ENCODE measurements around the gene ENC1.

The ENC1 gene

GRCh38 chr5:74673011-74673790 lies 32.7 kb upstream of the ENC1 start:
- Histone ChIP-seq H3K9ac (ENCODE audit: low read length) (no peak overlapping the region), H3K4me3 (ENCODE audit: low read depth, low read length, poor library complexity, severe bottlenecking) (no peak overlapping the region), H3K36me3 (ENCODE audit: insufficient read depth, low read length) (no peaks in the 10 kb centered on the region; the same call in 1 of the 2 replicates), H3K9me2 (ENCODE audit: low read depth, low read length) (no peaks in the 10 kb centered on the region), H3K79me2 (ENCODE audit: insufficient read depth, low read length) (no peaks in the 10 kb centered on the region), H3K4me2 (ENCODE audit: low read length) (no peak overlapping the region), H3F3A (ENCODE audit: insufficient read depth, low read length) (no peaks in the 10 kb centered on the region), H3K27me3 (ENCODE audit: insufficient read depth, low read length) (peaks cover 7% of the 10 kb centered on the region; the same call in 1 of the 2 replicates), H3K4me1 (ENCODE audit: insufficient read depth, low read length, severe bottlenecking) (no peaks in the 10 kb centered on the region), H3K9me3 (ENCODE audit: low read length) (peaks cover 3% of the 10 kb centered on the region; the same call in 1 of the 2 replicates), H2AFZ (ENCODE audit: low read length) (no peak overlapping the region), H4K20me1 (ENCODE audit: insufficient read depth, low read length) (no peaks in the 10 kb centered on the region), H3K27ac (ENCODE audit: low read depth, low read length, poor library complexity, severe bottlenecking) (no peak overlapping the region)
- TF ChIP-seq EZH2 (IDR thresholded peaks at IDR 0.05; ENCODE audit: borderline replicate concordance, low read length) (no peak), CTCF (IDR thresholded peaks at IDR 0.05; ENCODE audit: low read length) (peak; percentile 39; the same call in 1 of the 2 replicates)

GRCh38 chr5:74672215-74672877 lies 31.8 kb upstream of the ENC1 start:
- no peaks in the 10 kb centered on the region; the same call in 1 of the 2 replicates for H3K36me3 ChIP-seq (ENCODE audit: insufficient read depth, low read length)
- no peak overlapping the region for H3K9ac ChIP-seq (ENCODE audit: low read length)
- H3K79me2 ChIP-seq (ENCODE audit: insufficient read depth, low read length), result no peaks in the 10 kb centered on the region
- H3K9me3 ChIP-seq (ENCODE audit: low read length), result peaks cover 3% of the 10 kb centered on the region; the same call in 1 of the 2 replicates
- TF ChIP-seq EZH2 (IDR thresholded peaks at IDR 0.05; ENCODE audit: borderline replicate concordance, low read length), result no peak
- no peak overlapping the region for H3K27ac ChIP-seq (ENCODE audit: low read depth, low read length, poor library complexity, severe bottlenecking)
- H3K4me2 ChIP-seq (ENCODE audit: low read length), result no peak overlapping the region
- no peaks in the 10 kb centered on the region for H3K9me2 ChIP-seq (ENCODE audit: low read depth, low read length)
- no peak overlapping the region for H3K4me3 ChIP-seq (ENCODE audit: low read depth, low read length, poor library complexity, severe bottlenecking)
- H3K4me1 ChIP-seq (ENCODE audit: insufficient read depth, low read length, severe bottlenecking), result no peaks in the 10 kb centered on the region
- peaks cover 7% of the 10 kb centered on the region; the same call in 1 of the 2 replicates for H3K27me3 ChIP-seq (ENCODE audit: insufficient read depth, low read length)
- H2AFZ ChIP-seq (ENCODE audit: low read length), result no peak overlapping the region
- no peaks in the 10 kb centered on the region for H3F3A ChIP-seq (ENCODE audit: insufficient read depth, low read length)
- no peaks in the 10 kb centered on the region for H4K20me1 ChIP-seq (ENCODE audit: insufficient read depth, low read length)

- Histone ChIP-seq H3K27me3 (ENCODE audit: insufficient read depth, low read length) (peaks cover 11% of the 10 kb centered on the region; the same call in 1 of the 2 replicates), H3K79me2 (ENCODE audit: insufficient read depth, low read length) (no peaks in the 10 kb centered on the region), H2AFZ (ENCODE audit: low read length) (no peak overlapping the region), H3K4me2 (ENCODE audit: low read length) (no peak overlapping the region), H3F3A (ENCODE audit: insufficient read depth, low read length) (no peaks in the 10 kb centered on the region), H4K20me1 (ENCODE audit: insufficient read depth, low read length) (no peaks in the 10 kb centered on the region), H3K27ac (ENCODE audit: low read depth, low read length, poor library complexity, severe bottlenecking) (no peak overlapping the region), H3K9me3 (ENCODE audit: low read length) (peaks cover 3% of the 10 kb centered on the region; the same call in 1 of the 2 replicates), H3K9me2 (ENCODE audit: low read depth, low read length) (no peaks in the 10 kb centered on the region), H3K4me3 (ENCODE audit: low read depth, low read length, poor library complexity, severe bottlenecking) (no peak overlapping the region), H3K4me1 (ENCODE audit: insufficient read depth, low read length, severe bottlenecking) (no peaks in the 10 kb centered on the region), H3K36me3 (ENCODE audit: insufficient read depth, low read length) (no peaks in the 10 kb centered on the region; the same call in 1 of the 2 replicates), H3K9ac (ENCODE audit: low read length) (no peak overlapping the region)
- no peak for TF ChIP-seq EZH2 (IDR thresholded peaks at IDR 0.05; ENCODE audit: borderline replicate concordance, low read length)
- TF ChIP-seq CTCF (IDR thresholded peaks at IDR 0.05; ENCODE audit: low read length), result no peak
These were observed 30.0 kb upstream of the ENC1 start for GRCh38 chr5:74670396-74671038.
